Chondrocyte (in vitro differentiated cells): Measurements from ENCODE around the gene TFAP2D. TPM values are rescaled to one million over a fixed set of nuclear protein-coding genes. Genes with fewer than 3 reads are reported as not detected.

Source experiments
- DNase-seq: peaks from one replicate; pipeline ENCODE4 v3.0.0; 2021; ENCODE audit warnings: mixed read lengths, low spot score
- H3K27ac Mint-ChIP-seq: one replicate; pipeline ENCODE4 v1.8.0; 2021; ENCODE audit warnings: mild to moderate bottlenecking, moderate library complexity, mixed read lengths; ENCODE audit not compliant: unreplicated experiment
- H3K27me3 Mint-ChIP-seq: 2 replicates; pipeline ENCODE4 v1.8.0; 2021; ENCODE audit warnings: low read depth, mixed read lengths
- H3K36me3 Mint-ChIP-seq: 2 replicates; pipeline ENCODE4 v1.8.0; 2021; ENCODE audit warnings: low read depth, mixed read lengths
- H3K4me1 Mint-ChIP-seq: 2 replicates; pipeline ENCODE4 v1.8.0; 2021; ENCODE audit warnings: low read depth, mild to moderate bottlenecking, mixed read lengths
- H3K4me3 Mint-ChIP-seq: one replicate; pipeline ENCODE4 v1.8.0; 2021; ENCODE audit warnings: mild to moderate bottlenecking, moderate library complexity, mixed read lengths; ENCODE audit not compliant: unreplicated experiment
- H3K9me3 Mint-ChIP-seq: 2 replicates; pipeline ENCODE4 v1.8.0; 2021; ENCODE audit warnings: low read depth, mixed read lengths
- total RNA-seq: library from RNA; stranded (reverse); gene quantifications from 3 replicates; pipeline ENCODE4 v1.2.1, GENCODE V29; 2021
- TF ChIP-seq, protein P1 (sequence below): fragments of 200-600 bp; sonication (generic); IDR thresholded peaks from 2 replicates; pipeline ENCODE4 v1.5.0; 2021; ENCODE audit warnings: antibody characterized with exemption, mild to moderate bottlenecking, moderate library complexity

TFAP2D gene
- total RNA-seq, 1 donor from 2014 or later, result not detected

- no peak overlapping the region for H3K27ac Mint-ChIP-seq
Observed at GRCh38 chr6:50707652-50708300, 5.5 kb upstream of the TFAP2D start.

DNA sequence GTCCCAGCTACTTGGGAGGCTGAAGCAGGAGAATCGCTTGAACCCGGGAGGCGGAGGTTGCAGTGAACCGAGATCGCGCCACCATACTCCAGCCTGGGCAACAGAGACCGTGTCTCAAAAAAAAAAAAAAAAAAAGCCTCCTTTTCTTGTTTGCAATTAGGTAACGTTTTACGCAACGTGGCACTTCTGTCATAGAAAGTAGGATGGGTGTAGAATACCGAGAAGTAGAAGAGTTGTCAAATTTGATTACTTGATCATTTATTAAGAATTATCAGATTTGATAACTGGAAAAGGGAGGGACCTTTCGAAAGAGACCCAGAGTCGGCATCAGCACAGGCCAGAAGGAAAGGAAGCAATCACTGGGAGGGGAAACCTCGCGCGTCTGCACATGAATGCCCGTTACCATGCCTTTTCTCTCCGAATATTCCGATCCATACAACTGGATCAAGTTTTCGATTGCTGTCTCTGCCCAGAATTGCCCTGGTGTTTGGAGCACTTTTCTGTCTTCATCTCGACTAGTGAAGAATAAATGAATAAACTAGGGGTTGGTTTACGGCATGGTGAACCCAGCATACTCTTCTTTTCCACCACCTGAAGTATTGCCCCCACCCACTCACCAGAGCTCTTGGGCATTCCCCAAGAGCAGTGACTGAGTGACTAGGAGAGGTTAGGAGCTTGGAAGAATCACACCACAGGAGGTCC is 4.5 kb upstream of the TFAP2D start:
- H3K4me1 Mint-ChIP-seq, result peaks cover 8% of the 10 kb centered on the region
- TF ChIP-seq, protein P1, sequence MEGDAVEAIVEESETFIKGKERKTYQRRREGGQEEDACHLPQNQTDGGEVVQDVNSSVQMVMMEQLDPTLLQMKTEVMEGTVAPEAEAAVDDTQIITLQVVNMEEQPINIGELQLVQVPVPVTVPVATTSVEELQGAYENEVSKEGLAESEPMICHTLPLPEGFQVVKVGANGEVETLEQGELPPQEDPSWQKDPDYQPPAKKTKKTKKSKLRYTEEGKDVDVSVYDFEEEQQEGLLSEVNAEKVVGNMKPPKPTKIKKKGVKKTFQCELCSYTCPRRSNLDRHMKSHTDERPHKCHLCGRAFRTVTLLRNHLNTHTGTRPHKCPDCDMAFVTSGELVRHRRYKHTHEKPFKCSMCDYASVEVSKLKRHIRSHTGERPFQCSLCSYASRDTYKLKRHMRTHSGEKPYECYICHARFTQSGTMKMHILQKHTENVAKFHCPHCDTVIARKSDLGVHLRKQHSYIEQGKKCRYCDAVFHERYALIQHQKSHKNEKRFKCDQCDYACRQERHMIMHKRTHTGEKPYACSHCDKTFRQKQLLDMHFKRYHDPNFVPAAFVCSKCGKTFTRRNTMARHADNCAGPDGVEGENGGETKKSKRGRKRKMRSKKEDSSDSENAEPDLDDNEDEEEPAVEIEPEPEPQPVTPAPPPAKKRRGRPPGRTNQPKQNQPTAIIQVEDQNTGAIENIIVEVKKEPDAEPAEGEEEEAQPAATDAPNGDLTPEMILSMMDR, result no peak
- H3K27ac Mint-ChIP-seq, result no peak overlapping the region
- no peak for DNase-seq
- no peaks in the 10 kb centered on the region for H3K36me3 Mint-ChIP-seq
- H3K9me3 Mint-ChIP-seq, result no peaks in the 10 kb centered on the region
- H3K27me3 Mint-ChIP-seq, result peaks cover 87% of the 10 kb centered on the region
- H3K4me3 Mint-ChIP-seq, result no peak overlapping the region

More at GRCh38 chr6:50707652-50708300, 5.5 kb upstream of the TFAP2D start:
- Mint-ChIP-seq H3K36me3 (no peaks in the 10 kb centered on the region), H3K4me1 (peaks cover 8% of the 10 kb centered on the region), H3K27me3 (peaks cover 85% of the 10 kb centered on the region), H3K9me3 (no peaks in the 10 kb centered on the region), H3K4me3 (peak overlapping the region; percentile 22)
- no peak for DNase-seq
- TF ChIP-seq, protein P1, result no peak

DNA sequence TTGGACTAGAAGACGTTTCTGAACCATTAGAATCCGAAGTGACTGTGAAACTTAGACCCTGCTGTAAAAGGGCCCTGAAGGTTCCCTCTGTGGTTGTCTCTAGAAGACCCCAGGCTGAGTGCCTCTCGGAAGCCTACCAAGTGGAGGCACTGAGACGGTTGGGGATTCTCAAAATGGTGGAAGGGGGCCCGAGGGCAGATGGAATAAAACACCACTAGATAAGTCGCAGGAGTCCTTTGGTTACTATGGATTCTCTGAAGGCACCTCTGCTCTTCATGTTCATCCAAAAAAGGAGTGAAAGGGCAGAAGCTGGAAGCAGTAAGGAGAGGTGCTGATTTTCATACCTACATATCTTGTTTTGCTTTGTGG is 4.0 kb upstream of the TFAP2D start:
- no peaks in the 10 kb centered on the region for H3K36me3 Mint-ChIP-seq
- H3K27ac Mint-ChIP-seq, result no peak overlapping the region

DNA sequence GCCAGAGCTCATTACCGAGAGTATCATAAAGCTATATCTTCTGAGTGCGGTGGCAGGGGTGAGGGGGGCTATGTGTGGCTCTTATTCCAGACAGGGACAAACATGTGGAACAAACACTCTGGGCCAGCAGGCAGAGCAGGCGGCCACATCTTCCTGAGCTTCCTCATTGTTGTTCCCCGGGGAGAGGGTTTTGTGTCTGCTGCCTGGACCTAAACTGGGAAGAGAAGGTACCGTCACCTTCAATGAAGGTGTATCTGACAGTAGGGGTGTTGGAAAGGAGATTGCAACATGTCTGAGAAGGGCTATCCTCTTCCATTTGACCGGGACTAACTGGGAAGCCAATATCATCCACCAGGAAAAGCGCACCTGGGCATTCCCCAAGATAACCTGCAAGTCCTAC is 1.6 kb upstream of the TFAP2D start:
- TF ChIP-seq, protein P1, result no peak
- DNase-seq, result no peak
- H3K36me3 Mint-ChIP-seq, result peaks cover 5% of the 10 kb centered on the region
- H3K27ac Mint-ChIP-seq, result no peak overlapping the region
- H3K4me3 Mint-ChIP-seq, result no peak overlapping the region
- H3K4me1 Mint-ChIP-seq, result peaks cover 15% of the 10 kb centered on the region
- H3K9me3 Mint-ChIP-seq, result no peaks in the 10 kb centered on the region
- peaks cover 91% of the 10 kb centered on the region for H3K27me3 Mint-ChIP-seq

More for the DNA sequence above, 4.0 kb upstream of the TFAP2D start:
- H3K9me3 Mint-ChIP-seq, result no peaks in the 10 kb centered on the region
- H3K4me1 Mint-ChIP-seq, result peaks cover 8% of the 10 kb centered on the region
- no peak overlapping the region for H3K4me3 Mint-ChIP-seq
- DNase-seq, result no peak
- peaks cover 87% of the 10 kb centered on the region for H3K27me3 Mint-ChIP-seq
- TF ChIP-seq, protein P1, result no peak

- H3K4me1 Mint-ChIP-seq, result peaks cover 14% of the 10 kb centered on the region
- H3K4me3 Mint-ChIP-seq, result no peak overlapping the region
- H3K27ac Mint-ChIP-seq, result no peak overlapping the region
- H3K36me3 Mint-ChIP-seq, result peaks cover 5% of the 10 kb centered on the region
- TF ChIP-seq, protein P1, result no peak
- DNase-seq, result no peak
- peaks cover 92% of the 10 kb centered on the region for H3K27me3 Mint-ChIP-seq
- H3K9me3 Mint-ChIP-seq, result no peaks in the 10 kb centered on the region
Observed at GRCh38 chr6:50712291-50712690, 1.0 kb upstream of the TFAP2D start.
